Ascending aorta (tissue), 2 donors: Measurements from ENCODE around the gene SYTL3. TPM values are rescaled to one million over a fixed set of nuclear protein-coding genes. Genes with fewer than 3 reads are reported as not detected.

Experiments used
- DNase-seq, 2 donors: peaks; one replicate each; pipeline ENCODE4 v3.0.0-alpha.2; 2019; ENCODE audit warnings: low spot score in 2 of 2
- H3K27ac ChIP-seq, 2 donors: fragments of 200-600 bp; sonication (generic); one replicate each; pipeline ENCODE4 v1.5.1; 2016 to 2017; ENCODE audit warnings: mild to moderate bottlenecking in 1 of 2
- H3K27me3 ChIP-seq: fragments of 200-600 bp; sonication (generic); one replicate; pipeline ENCODE4 v1.5.1; 2017
- H3K36me3 ChIP-seq, 2 donors: fragments of 200-600 bp; sonication (generic); one replicate each; pipeline ENCODE4 v1.5.1; 2016
- H3K4me1 ChIP-seq, 2 donors: fragments of 200-600 bp; sonication (generic); one replicate each; pipeline ENCODE4 v1.5.1; 2016 to 2017; ENCODE audit warnings: mild to moderate bottlenecking in 1 of 2
- H3K4me3 ChIP-seq, 2 donors: fragments of 200-600 bp; sonication (generic); one replicate each; pipeline ENCODE4 v1.5.1; 2016 to 2017; ENCODE audit warnings: mild to moderate bottlenecking in 1 of 2
- H3K9me3 ChIP-seq, 2 donors: fragments of 200-600 bp; sonication (generic); one replicate each; pipeline ENCODE4 v1.5.1; 2016
- CTCF ChIP-seq, 3 experiments: fragments of 200-600 bp in 2 of 3; fragments of 450-650 bp in 1 of 3; sonication (generic) in 2 of 3; IDR thresholded peaks; one replicate each; pipeline ENCODE4 v1.5.1; 2016 to 2019; ENCODE audit warnings: antibody characterized with exemption in 3 of 3, mild to moderate bottlenecking in 1 of 3, moderate library complexity in 1 of 3
- intact Hi-C: fragments of 100-400 bp; cut with DNase I; formaldehyde crosslinking; loops from one replicate; pipeline ENCODE4 v1.15.1; 2023
- total RNA-seq: library from RNA; depleted of rRNA; stranded (reverse); fragments of >200 nt; gene quantifications from one replicate; pipeline ENCODE4 v1.1.0, GENCODE V29; 2016

Gene SYTL3
- total RNA-seq, 1 donor from 2014 or later: 4.7 TPM

- no peak for DNase-seq
- no peak for TF ChIP-seq CTCF (IDR thresholded peaks at IDR 0.05)
- Histone ChIP-seq H3K9me3 (no peaks in the 10 kb centered on the region), H3K27ac (no peak overlapping the region), H3K4me3 (no peak overlapping the region), H3K36me3 (peaks cover 17 to 31% of the 10 kb centered on the region in 2 donors), H3K4me1 (peaks cover 3 to 18% of the 10 kb centered on the region in 2 donors), H3K27me3 (no peaks in the 10 kb centered on the region)
- intact Hi-C loops: no loop called here
Measured at GRCh38 chr6:158634695-158635426, 15.0 kb upstream of the SYTL3 start.

- DNase-seq: no peak
- intact Hi-C loops: no loop called here
Measured at GRCh38 chr6:158635427-158636073, 14.3 kb upstream of the SYTL3 start.

GRCh38 chr6:158636778-158637177 is 13.1 kb upstream of the SYTL3 start:
- H3K4me3 ChIP-seq: no peak overlapping the region
- no peak overlapping the region for H3K27ac ChIP-seq
- no peaks in the 10 kb centered on the region for H3K27me3 ChIP-seq
- H3K9me3 ChIP-seq: no peaks in the 10 kb centered on the region
- no peak for TF ChIP-seq CTCF (IDR thresholded peaks at IDR 0.05)
- H3K4me1 ChIP-seq: peaks cover 0 to 19% of the 10 kb centered on the region in 2 donors
- intact Hi-C loops: no loop called here
- H3K36me3 ChIP-seq: peaks cover 17 to 38% of the 10 kb centered on the region in 2 donors
- DNase-seq: no peak

More at GRCh38 chr6:158635427-158636073, 14.3 kb upstream of the SYTL3 start:
- Histone ChIP-seq H3K4me3 (no peak overlapping the region), H3K36me3 (peaks cover 17 to 38% of the 10 kb centered on the region in 2 donors), H3K27ac (no peak overlapping the region), H3K9me3 (no peaks in the 10 kb centered on the region), H3K27me3 (no peaks in the 10 kb centered on the region), H3K4me1 (peaks cover 3 to 20% of the 10 kb centered on the region in 2 donors)
- TF ChIP-seq CTCF (IDR thresholded peaks at IDR 0.05): no peak

- Histone ChIP-seq H3K36me3 (peaks cover 17 to 38% of the 10 kb centered on the region in 2 donors), H3K4me1 (peaks cover 10 to 29% of the 10 kb centered on the region in 2 donors), H3K27ac (no peak overlapping the region), H3K9me3 (no peaks in the 10 kb centered on the region), H3K4me3 (no peak overlapping the region), H3K27me3 (no peaks in the 10 kb centered on the region)
- intact Hi-C loops: no loop called here
- TF ChIP-seq CTCF (IDR thresholded peaks at IDR 0.05): no peak
- DNase-seq: no peak
Measured at GRCh38 chr6:158638324-158638854, 11.5 kb upstream of the SYTL3 start.

GRCh38 chr6:158639056-158639455 is 10.8 kb upstream of the SYTL3 start:
- peaks cover 17 to 38% of the 10 kb centered on the region in 2 donors for H3K36me3 ChIP-seq
- H3K27ac ChIP-seq: no peak overlapping the region
- no peaks in the 10 kb centered on the region for H3K27me3 ChIP-seq
- no peak overlapping the region for H3K4me3 ChIP-seq
- H3K4me1 ChIP-seq: peaks cover 10 to 34% of the 10 kb centered on the region in 2 donors
- TF ChIP-seq CTCF (IDR thresholded peaks at IDR 0.05): no peak
- H3K9me3 ChIP-seq: no peaks in the 10 kb centered on the region
- DNase-seq: peak in 1 of 2 donors; percentile 47
- intact Hi-C loops: no loop called here
